ENCODE data around the gene GNPDA2.

The GNPDA2 gene

GRCh38 chr4:44725726-44726037, 674 bp downstream of the GNPDA2 start:
- Histone ChIP-seq H3K9me3 (ENCODE audit: low read length) (no peaks in the 10 kb centered on the region), H2AFZ (ENCODE audit: low read depth, low read length) (peak overlapping the region; percentile 98), H3K27me3 (ENCODE audit: insufficient read depth, low read length) (no peaks in the 10 kb centered on the region), H3K36me3 (ENCODE audit: insufficient read depth, low read length) (no peaks in the 10 kb centered on the region), H3K4me3 (ENCODE audit: low read length) (peak overlapping the region; percentile 91), H3K4me1 (ENCODE audit: insufficient read depth, low read length) (peaks cover 13% of the 10 kb centered on the region)

- Histone ChIP-seq H3K36me3 (ENCODE audit: insufficient read depth, low read length) (no peaks in the 10 kb centered on the region), H3K27me3 (ENCODE audit: insufficient read depth, low read length) (no peaks in the 10 kb centered on the region), H3K4me3 (ENCODE audit: low read length) (peak overlapping the region; percentile 91), H2AFZ (ENCODE audit: low read depth, low read length) (peak overlapping the region; percentile 98), H3K4me1 (ENCODE audit: insufficient read depth, low read length) (peaks cover 13% of the 10 kb centered on the region), H3K9me3 (ENCODE audit: low read length) (no peaks in the 10 kb centered on the region)
These were observed 1.2 kb downstream of the GNPDA2 start for GRCh38 chr4:44725166-44725565.

GRCh38 chr4:44722001-44722400, 4.4 kb downstream of the GNPDA2 start:
- H3K4me1 ChIP-seq (ENCODE audit: insufficient read depth, low read length), result peaks cover 11% of the 10 kb centered on the region
- H3K4me3 ChIP-seq (ENCODE audit: low read length), result no peak overlapping the region
- H3K9me3 ChIP-seq (ENCODE audit: low read length), result no peaks in the 10 kb centered on the region
- H3K27me3 ChIP-seq (ENCODE audit: insufficient read depth, low read length), result no peaks in the 10 kb centered on the region
- no peak overlapping the region for H2AFZ ChIP-seq (ENCODE audit: low read depth, low read length)
- H3K36me3 ChIP-seq (ENCODE audit: insufficient read depth, low read length), result no peaks in the 10 kb centered on the region

- Histone ChIP-seq H3K27me3 (ENCODE audit: insufficient read depth, low read length) (no peaks in the 10 kb centered on the region), H3K9me3 (ENCODE audit: low read length) (no peaks in the 10 kb centered on the region), H2AFZ (ENCODE audit: low read depth, low read length) (no peak overlapping the region), H3K4me1 (ENCODE audit: insufficient read depth, low read length) (peaks cover 7% of the 10 kb centered on the region), H3K4me3 (ENCODE audit: low read length) (no peak overlapping the region), H3K36me3 (ENCODE audit: insufficient read depth, low read length) (no peaks in the 10 kb centered on the region)
These were observed 6.0 kb downstream of the GNPDA2 start for GRCh38 chr4:44720371-44720770.

GRCh38 chr4:44716597-44716996, 9.8 kb downstream of the GNPDA2 start:
- Histone ChIP-seq H3K36me3 (ENCODE audit: insufficient read depth, low read length) (peaks cover 7% of the 10 kb centered on the region), H3K4me1 (ENCODE audit: insufficient read depth, low read length) (no peaks in the 10 kb centered on the region), H3K27me3 (ENCODE audit: insufficient read depth, low read length) (no peaks in the 10 kb centered on the region), H2AFZ (ENCODE audit: low read depth, low read length) (no peak overlapping the region), H3K4me3 (ENCODE audit: low read length) (no peak overlapping the region), H3K9me3 (ENCODE audit: low read length) (no peaks in the 10 kb centered on the region)

GRCh38 chr4:44713125-44713524, 13.2 kb downstream of the GNPDA2 start:
- no peak overlapping the region for H2AFZ ChIP-seq (ENCODE audit: low read depth, low read length)
- H3K36me3 ChIP-seq (ENCODE audit: insufficient read depth, low read length), result peaks cover 8% of the 10 kb centered on the region
- no peaks in the 10 kb centered on the region for H3K27me3 ChIP-seq (ENCODE audit: insufficient read depth, low read length)
- no peaks in the 10 kb centered on the region for H3K9me3 ChIP-seq (ENCODE audit: low read length)
- H3K4me3 ChIP-seq (ENCODE audit: low read length), result no peak overlapping the region
- no peaks in the 10 kb centered on the region for H3K4me1 ChIP-seq (ENCODE audit: insufficient read depth, low read length)

GRCh38 chr4:44704673-44705072, 21.7 kb downstream of the GNPDA2 start:
- no peaks in the 10 kb centered on the region for H3K4me1 ChIP-seq (ENCODE audit: insufficient read depth, low read length)

GRCh38 chr4:44701037-44701436, 25.3 kb downstream of the GNPDA2 start:
- no peaks in the 10 kb centered on the region for H3K27me3 ChIP-seq (ENCODE audit: insufficient read depth, low read length)
- H3K4me3 ChIP-seq (ENCODE audit: low read length), result no peak overlapping the region
- H3K9me3 ChIP-seq (ENCODE audit: low read length), result no peaks in the 10 kb centered on the region
- no peaks in the 10 kb centered on the region for H3K4me1 ChIP-seq (ENCODE audit: insufficient read depth, low read length)
- peaks cover 59% of the 10 kb centered on the region for H3K36me3 ChIP-seq (ENCODE audit: insufficient read depth, low read length)
- no peak overlapping the region for H2AFZ ChIP-seq (ENCODE audit: low read depth, low read length)

More at GRCh38 chr4:44704673-44705072, 21.7 kb downstream of the GNPDA2 start:
- Histone ChIP-seq H3K4me3 (ENCODE audit: low read length) (no peak overlapping the region), H3K9me3 (ENCODE audit: low read length) (no peaks in the 10 kb centered on the region), H3K27me3 (ENCODE audit: insufficient read depth, low read length) (no peaks in the 10 kb centered on the region), H2AFZ (ENCODE audit: low read depth, low read length) (no peak overlapping the region), H3K36me3 (ENCODE audit: insufficient read depth, low read length) (peaks cover 45% of the 10 kb centered on the region)

GRCh38 chr4:44700427-44700826, 25.9 kb downstream of the GNPDA2 start:
- Histone ChIP-seq H3K4me1 (ENCODE audit: insufficient read depth, low read length) (no peaks in the 10 kb centered on the region), H3K27me3 (ENCODE audit: insufficient read depth, low read length) (no peaks in the 10 kb centered on the region), H3K9me3 (ENCODE audit: low read length) (no peaks in the 10 kb centered on the region), H2AFZ (ENCODE audit: low read depth, low read length) (no peak overlapping the region), H3K36me3 (ENCODE audit: insufficient read depth, low read length) (peaks cover 63% of the 10 kb centered on the region), H3K4me3 (ENCODE audit: low read length) (no peak overlapping the region)

- H2AFZ ChIP-seq (ENCODE audit: low read depth, low read length), result no peak overlapping the region
- no peak overlapping the region for H3K4me3 ChIP-seq (ENCODE audit: low read length)
- H3K4me1 ChIP-seq (ENCODE audit: insufficient read depth, low read length), result peaks cover 12% of the 10 kb centered on the region
- peaks cover 73% of the 10 kb centered on the region for H3K36me3 ChIP-seq (ENCODE audit: insufficient read depth, low read length)
- H3K27me3 ChIP-seq (ENCODE audit: insufficient read depth, low read length), result no peaks in the 10 kb centered on the region
- H3K9me3 ChIP-seq (ENCODE audit: low read length), result no peaks in the 10 kb centered on the region
These were observed 41.7 kb downstream of the GNPDA2 start for GRCh38 chr4:44684648-44685047.

GRCh38 chr4:44679060-44679459, 47.3 kb downstream of the GNPDA2 start:
- Histone ChIP-seq H3K36me3 (ENCODE audit: insufficient read depth, low read length) (peaks cover 25% of the 10 kb centered on the region), H3K4me1 (ENCODE audit: insufficient read depth, low read length) (peaks cover 24% of the 10 kb centered on the region), H2AFZ (ENCODE audit: low read depth, low read length) (peak overlapping the region; percentile 80), H3K27me3 (ENCODE audit: insufficient read depth, low read length) (no peaks in the 10 kb centered on the region), H3K9me3 (ENCODE audit: low read length) (no peaks in the 10 kb centered on the region), H3K4me3 (ENCODE audit: low read length) (peak overlapping the region; percentile 59)

- Histone ChIP-seq H3K27me3 (ENCODE audit: insufficient read depth, low read length) (no peaks in the 10 kb centered on the region), H3K4me1 (ENCODE audit: insufficient read depth, low read length) (peaks cover 24% of the 10 kb centered on the region), H3K4me3 (ENCODE audit: low read length) (peak within 1 kb of the TSS; percentile 59), H3K9me3 (ENCODE audit: low read length) (no peaks in the 10 kb centered on the region), H2AFZ (ENCODE audit: low read depth, low read length) (peak within 1 kb of the TSS; percentile 80), H3K36me3 (ENCODE audit: insufficient read depth, low read length) (peaks cover 20% of the 10 kb centered on the region)
These were observed 48.0 kb downstream of the GNPDA2 start, which contains the start of gene GUF1 for GRCh38 chr4:44678094-44679041. TSS of gene GUF1 (plus strand) at chr4:44678420. CDS start at chr4:44678623, 203 bp downstream.

GRCh38 chr4:44675366-44675765, 51.0 kb downstream of the GNPDA2 start:
- Histone ChIP-seq H3K9me3 (ENCODE audit: low read length) (no peaks in the 10 kb centered on the region), H2AFZ (ENCODE audit: low read depth, low read length) (no peak overlapping the region), H3K27me3 (ENCODE audit: insufficient read depth, low read length) (no peaks in the 10 kb centered on the region), H3K4me3 (ENCODE audit: low read length) (no peak overlapping the region), H3K36me3 (ENCODE audit: insufficient read depth, low read length) (no peaks in the 10 kb centered on the region), H3K4me1 (ENCODE audit: insufficient read depth, low read length) (peaks cover 19% of the 10 kb centered on the region)

All from neuron (in vitro differentiated cells).